ENCODE measurements around the gene MNT. TPM values are rescaled to one million over a fixed set of nuclear protein-coding genes. Genes with fewer than 3 reads are reported as not detected.

MNT gene
- total RNA-seq, 1 donor from 2014 or later: 16.2 TPM

GRCh38 chr17:2410951-2411350, 10.1 kb upstream of the MNT start:
- Mint-ChIP-seq H3K36me3 (ENCODE audit: low read depth, unreplicated experiment) (peaks cover 6% of the 10 kb centered on the region), H3K9me3 (ENCODE audit: unreplicated experiment) (no peaks in the 10 kb centered on the region), H3K4me3 (ENCODE audit: unreplicated experiment) (no peak overlapping the region), H3K27me3 (ENCODE audit: unreplicated experiment) (peaks cover 2% of the 10 kb centered on the region), H3K4me1 (ENCODE audit: unreplicated experiment) (no peaks in the 10 kb centered on the region), H3K27ac (ENCODE audit: unreplicated experiment) (no peak overlapping the region)
- no peak for TF ChIP-seq CTCF (IDR thresholded peaks at IDR 0.05; ENCODE audit: unreplicated experiment)
- no peak for DNase-seq (ENCODE audit: low spot score)

GRCh38 chr17:2406903-2407790, 6.3 kb upstream of the MNT start:
- Mint-ChIP-seq H3K4me3 (ENCODE audit: unreplicated experiment) (no peak overlapping the region), H3K4me1 (ENCODE audit: unreplicated experiment) (no peaks in the 10 kb centered on the region), H3K27ac (ENCODE audit: unreplicated experiment) (no peak overlapping the region), H3K27me3 (ENCODE audit: unreplicated experiment) (peaks cover 3% of the 10 kb centered on the region), H3K9me3 (ENCODE audit: unreplicated experiment) (no peaks in the 10 kb centered on the region), H3K36me3 (ENCODE audit: low read depth, unreplicated experiment) (no peaks in the 10 kb centered on the region)
- DNase-seq (ENCODE audit: low spot score): no peak
- TF ChIP-seq CTCF (IDR thresholded peaks at IDR 0.05; ENCODE audit: unreplicated experiment): no peak

- TF ChIP-seq CTCF (IDR thresholded peaks at IDR 0.05; ENCODE audit: unreplicated experiment): no peak
- no peak overlapping the region for H3K27ac Mint-ChIP-seq (ENCODE audit: unreplicated experiment)
- peaks cover 7% of the 10 kb centered on the region for H3K27me3 Mint-ChIP-seq (ENCODE audit: unreplicated experiment)
- no peaks in the 10 kb centered on the region for H3K4me1 Mint-ChIP-seq (ENCODE audit: unreplicated experiment)
- no peaks in the 10 kb centered on the region for H3K36me3 Mint-ChIP-seq (ENCODE audit: low read depth, unreplicated experiment)
- H3K4me3 Mint-ChIP-seq (ENCODE audit: unreplicated experiment): no peak overlapping the region
- no peak for DNase-seq (ENCODE audit: low spot score)
- no peaks in the 10 kb centered on the region for H3K9me3 Mint-ChIP-seq (ENCODE audit: unreplicated experiment)
Observed at GRCh38 chr17:2406271-2406902, 5.5 kb upstream of the MNT start.

- no peak for DNase-seq (ENCODE audit: low spot score)
- H3K4me3 Mint-ChIP-seq (ENCODE audit: unreplicated experiment): no peak overlapping the region
- H3K36me3 Mint-ChIP-seq (ENCODE audit: low read depth, unreplicated experiment): no peaks in the 10 kb centered on the region
- H3K9me3 Mint-ChIP-seq (ENCODE audit: unreplicated experiment): no peaks in the 10 kb centered on the region
- peaks cover 7% of the 10 kb centered on the region for H3K27me3 Mint-ChIP-seq (ENCODE audit: unreplicated experiment)
- no peak for TF ChIP-seq CTCF (IDR thresholded peaks at IDR 0.05; ENCODE audit: unreplicated experiment)
- no peaks in the 10 kb centered on the region for H3K4me1 Mint-ChIP-seq (ENCODE audit: unreplicated experiment)
- H3K27ac Mint-ChIP-seq (ENCODE audit: unreplicated experiment): peak overlapping the region; percentile 36
Observed at GRCh38 chr17:2405247-2405926, 4.5 kb upstream of the MNT start.

Data from endothelial cell (in vitro differentiated cells).